Stimulated activated naive CD4-positive, alpha-beta T cell treated with Interleukin-2 at 50 U/mL for 16 hours (primary cell): ENCODE measurements around the gene GSTK1.
"Not testable (repeated sequence)": the region's sequence is repeated elsewhere in the genome, so short reads cannot be mapped to it uniquely, and the experiment has no call there.

Experiments
- DNase-seq: peaks from one replicate; lab custom pipeline; 2025; lab: John Stamatoyannopoulos, UW

Gene GSTK1

GRCh38 chr7:143263266-143264195 lies at the start of gene GSTK1:
Gene GSTK1 (plus strand): TSS chr7:143263441. CDS start chr7:143263514, 73 bp downstream.
- peak; percentile 83 for DNase-seq

DNA sequence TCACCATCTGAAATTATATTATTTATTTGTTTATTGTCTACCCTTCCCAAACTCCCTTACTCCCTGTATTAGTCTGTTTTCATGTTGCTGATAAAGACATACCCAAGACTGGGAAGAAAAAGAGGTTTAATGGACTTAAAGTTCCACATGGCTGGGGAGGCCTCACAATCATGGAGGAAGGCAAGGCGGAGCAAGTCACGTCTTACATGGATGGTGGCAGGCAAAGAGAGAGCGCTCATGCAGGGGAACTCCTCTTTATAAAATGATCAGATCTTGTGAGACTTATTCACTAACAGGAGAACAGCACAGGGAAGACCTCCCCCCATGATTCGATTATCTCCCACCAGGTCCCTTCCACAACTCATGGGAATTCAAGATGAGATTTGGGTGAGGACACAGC lies 49.8 kb upstream of the GSTK1 start:
- DNase-seq: not testable (repeated sequence)

- DNase-seq: peak; percentile 10
Measured at GRCh38 chr7:143214789-143215679, 48.2 kb upstream of the GSTK1 start.

- DNase-seq: no peak
Measured at GRCh38 chr7:143216151-143216550, 47.1 kb upstream of the GSTK1 start.

- DNase-seq: no peak
Measured at GRCh38 chr7:143216686-143217085, 46.6 kb upstream of the GSTK1 start.

DNA sequence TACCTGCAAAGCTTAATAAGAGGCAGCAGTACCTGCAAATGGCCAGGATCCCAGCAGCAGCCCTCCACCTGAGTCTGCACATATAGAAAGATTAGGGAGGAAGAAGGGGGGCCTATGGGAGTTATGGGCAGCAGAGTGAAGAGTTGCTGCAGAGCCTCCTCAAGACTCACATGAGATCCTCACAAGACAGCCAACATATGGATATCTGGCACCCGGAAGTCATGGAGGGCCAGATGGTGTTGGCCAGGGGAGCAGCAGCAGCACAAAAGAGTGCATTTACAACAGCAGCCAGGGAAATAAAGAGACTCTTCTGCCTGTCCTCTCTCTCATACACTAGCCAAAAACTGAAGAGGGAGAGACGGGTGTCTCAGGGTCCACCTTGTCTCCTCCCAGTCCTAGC lies 45.4 kb upstream of the GSTK1 start:
- no peak for DNase-seq

GRCh38 chr7:143221286-143221685 lies 42.0 kb upstream of the GSTK1 start:
- no peak for DNase-seq

DNA sequence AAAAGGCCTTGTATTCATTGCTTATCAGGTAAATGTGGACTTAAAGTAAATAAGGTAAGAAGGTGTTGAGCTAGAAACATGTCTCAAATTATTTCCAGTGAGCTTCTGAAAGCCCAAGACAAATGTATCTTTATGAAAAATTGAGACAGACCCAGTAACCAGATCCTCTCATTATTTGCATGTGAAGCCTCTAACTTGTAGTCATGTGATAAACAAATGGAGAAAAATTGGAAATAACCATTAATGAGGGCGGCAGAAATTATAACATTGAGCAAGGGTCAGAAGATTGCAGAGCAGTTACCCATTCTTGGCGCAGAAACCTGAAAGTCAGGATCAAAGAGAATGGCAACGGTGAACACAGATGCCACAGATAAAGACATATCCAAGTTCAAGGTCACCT lies 41.5 kb upstream of the GSTK1 start, which contains the start of gene TAS2R40:
TSS of gene TAS2R40 (plus strand) at position 301 of the 400 bp plus-strand sequence. CDS start at position 343, 42 bp downstream.
- DNase-seq: no peak

DNA sequence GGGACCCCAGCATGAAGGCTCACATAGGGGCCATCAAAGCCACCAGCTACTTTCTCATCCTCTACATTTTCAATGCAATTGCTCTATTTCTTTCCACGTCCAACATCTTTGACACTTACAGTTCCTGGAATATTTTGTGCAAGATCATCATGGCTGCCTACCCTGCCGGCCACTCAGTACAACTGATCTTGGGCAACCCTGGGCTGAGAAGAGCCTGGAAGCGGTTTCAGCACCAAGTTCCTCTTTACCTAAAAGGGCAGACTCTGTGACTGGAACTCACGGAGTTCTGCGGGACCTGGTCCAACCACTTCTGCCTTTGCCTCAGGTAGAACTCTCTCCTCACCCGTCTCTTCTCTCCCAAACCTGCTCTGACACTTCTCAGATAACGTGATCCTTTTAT lies 40.5 kb upstream of the GSTK1 start:
- no peak for DNase-seq

DNA sequence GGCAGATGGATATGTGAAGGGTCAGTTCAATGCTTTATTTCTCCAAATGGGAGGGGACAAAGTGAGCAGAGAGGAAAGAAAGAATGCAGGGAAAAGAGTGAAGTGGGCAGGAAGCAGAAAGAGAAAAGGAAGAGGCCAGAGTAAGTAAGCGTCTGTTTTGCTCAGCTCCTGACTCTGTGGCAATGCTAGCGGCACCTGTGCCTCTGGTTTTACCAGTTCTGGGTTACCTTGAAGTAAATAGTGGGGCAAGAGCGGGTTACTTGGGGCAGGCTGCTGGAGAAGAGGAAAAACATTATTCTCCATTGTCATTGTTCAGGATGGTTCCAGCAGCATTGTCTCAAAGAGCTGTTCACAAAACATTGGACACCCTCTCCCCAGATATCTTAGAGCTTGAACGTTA lies 39.5 kb upstream of the GSTK1 start:
- DNase-seq: no peak

- no peak for DNase-seq
Measured at GRCh38 chr7:143225047-143225446, 38.2 kb upstream of the GSTK1 start.

DNA sequence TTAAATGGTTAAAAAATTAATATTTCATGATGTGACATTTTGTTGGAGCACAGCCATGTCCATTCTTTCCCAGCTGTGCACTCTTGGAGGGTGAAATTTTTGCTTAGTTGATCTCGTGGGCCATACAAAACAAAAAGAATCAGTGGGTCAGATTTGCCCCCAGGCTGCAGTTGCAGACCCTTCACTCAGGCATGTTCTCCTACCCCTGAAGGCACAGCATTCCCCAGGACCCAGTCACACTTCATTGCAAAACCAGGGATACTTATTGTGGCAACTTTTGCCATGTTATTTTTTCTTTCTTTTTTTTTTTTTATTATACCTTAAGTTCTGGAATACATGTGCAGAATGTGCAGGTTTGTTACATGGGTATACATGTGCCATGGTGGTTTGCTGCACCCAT lies 35.4 kb upstream of the GSTK1 start:
- DNase-seq: no peak

DNA sequence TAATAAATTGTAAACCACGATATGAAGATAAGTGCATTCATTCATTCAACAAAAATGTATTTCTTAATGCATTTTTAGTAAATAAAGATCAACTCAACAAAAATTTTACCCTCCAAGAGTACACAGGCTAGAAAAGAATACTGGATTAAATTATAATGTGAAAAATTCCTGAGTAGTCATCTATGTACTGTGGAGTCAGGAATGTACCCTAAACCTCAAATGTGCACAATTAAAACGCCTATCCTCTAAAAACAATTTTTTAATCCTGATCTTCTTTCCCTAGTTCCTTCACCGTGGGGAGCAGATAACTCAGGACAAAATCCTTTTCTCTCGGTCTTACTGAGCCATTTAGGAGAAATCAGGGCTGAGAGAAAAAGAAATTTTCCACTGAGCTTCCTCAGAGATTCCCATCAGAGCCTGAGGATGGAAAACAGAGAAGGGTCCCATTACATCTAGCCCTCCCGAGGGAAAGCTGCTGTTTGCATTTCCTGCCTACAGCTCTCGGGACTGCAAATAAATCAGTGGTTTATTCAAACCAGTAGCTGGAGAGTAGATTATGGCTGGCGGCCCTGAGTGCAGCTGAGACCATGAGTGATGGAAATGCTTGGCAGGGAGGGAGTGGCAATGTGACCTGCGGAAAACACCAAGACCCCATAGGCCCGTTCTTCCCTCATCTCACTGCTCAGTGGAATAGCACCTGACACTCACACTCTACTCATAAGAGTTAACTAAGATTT lies 34.0 kb upstream of the GSTK1 start:
- DNase-seq: no peak

DNA sequence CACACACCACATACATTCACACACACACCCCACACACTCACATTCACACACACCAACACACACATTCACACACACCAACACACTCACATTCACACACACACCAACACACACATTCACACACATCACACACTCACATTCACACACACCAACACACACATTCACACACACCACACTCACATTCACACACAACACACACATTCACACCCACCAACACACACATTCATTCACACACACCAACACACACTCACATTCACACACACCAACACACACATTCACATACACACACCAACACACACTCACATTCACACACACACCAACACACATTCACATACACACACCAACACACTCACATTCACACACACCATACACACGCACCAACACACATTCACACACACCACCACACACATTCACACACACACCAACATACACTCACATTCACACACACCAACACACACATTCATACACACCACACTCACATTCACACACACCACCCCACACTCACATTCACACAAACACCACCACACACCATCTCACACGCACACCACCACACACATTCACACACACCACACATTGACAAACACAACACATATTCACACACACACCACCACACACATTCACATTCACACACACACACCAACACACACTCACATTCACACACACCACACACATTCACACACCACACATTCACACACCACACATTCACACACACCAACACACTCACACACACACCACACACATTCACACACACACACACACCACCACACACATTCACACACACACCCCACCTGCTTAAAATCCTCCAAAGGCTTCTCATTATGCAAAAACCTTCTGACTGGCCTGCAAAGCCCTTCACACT lies 32.4 kb upstream of the GSTK1 start:
- no peak for DNase-seq

GRCh38 chr7:143233816-143234532 lies 29.3 kb upstream of the GSTK1 start:
- no peak for DNase-seq

DNA sequence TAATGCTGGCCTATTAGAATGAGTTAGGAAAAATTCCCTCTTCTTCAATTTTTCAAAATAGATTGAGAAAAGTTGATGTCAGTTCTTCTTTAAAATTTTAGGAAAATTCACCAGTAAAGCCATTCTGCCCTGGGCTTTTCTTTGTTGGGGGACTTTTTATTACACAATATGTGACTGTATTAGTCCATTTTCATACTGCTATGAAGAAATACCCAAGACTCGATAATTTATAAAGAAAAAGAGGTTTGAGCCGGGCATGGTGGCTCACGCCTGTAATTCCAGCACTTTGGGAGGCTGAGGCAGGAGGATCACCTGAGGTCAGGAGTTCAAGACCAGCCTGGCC lies 28.7 kb upstream of the GSTK1 start:
- no peak for DNase-seq

DNA sequence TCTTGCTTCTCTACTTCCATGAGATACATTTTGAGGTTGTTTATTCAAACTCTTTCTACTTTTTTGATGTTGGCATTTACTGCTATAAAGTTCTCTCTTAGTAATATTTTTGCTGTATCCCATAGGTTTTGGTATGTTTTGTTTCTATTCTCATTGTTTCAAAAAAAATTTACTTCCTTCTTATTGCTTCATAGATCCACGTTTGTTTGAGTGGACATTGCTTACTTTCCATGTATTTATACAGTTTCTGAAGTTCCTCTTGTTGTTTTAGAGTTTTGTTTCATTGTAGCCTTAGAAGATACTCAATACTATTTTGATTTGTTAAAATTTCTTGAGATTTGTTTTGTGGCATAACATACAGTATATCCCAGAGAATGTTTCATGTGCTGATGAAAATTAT lies 27.7 kb upstream of the GSTK1 start:
- DNase-seq: no peak

- DNase-seq: no peak
Measured at GRCh38 chr7:143236408-143236990, 26.7 kb upstream of the GSTK1 start.

DNA sequence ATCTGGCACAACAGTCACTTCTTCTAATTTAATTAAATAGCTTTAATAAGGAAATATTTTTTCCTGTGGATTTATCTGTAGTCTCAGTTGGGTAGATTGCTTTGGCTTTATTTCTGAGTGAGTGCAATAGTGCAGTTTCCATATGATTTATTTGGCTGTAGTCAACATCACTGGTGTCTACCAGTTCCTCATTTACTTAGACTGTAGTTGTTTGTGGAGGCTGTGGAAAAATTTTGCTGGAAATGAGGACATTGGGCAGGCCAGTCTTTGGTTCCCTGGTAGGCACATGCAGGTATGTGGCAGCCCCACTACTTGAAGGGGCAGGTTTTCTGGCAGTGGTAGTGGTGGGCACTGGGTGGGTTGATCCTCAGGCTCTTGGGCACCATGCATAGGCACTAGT lies 25.9 kb upstream of the GSTK1 start:
- DNase-seq: no peak
